Gastroesophageal sphincter (tissue), 4 donors: ENCODE results near the gene SMARCE1. TPM values are rescaled to one million over a fixed set of nuclear protein-coding genes. Genes with fewer than 3 reads are reported as not detected.

Experiments used
- ATAC-seq: fragments of 150-250 bp; one replicate; pipeline ENCODE4 v1.9.1; 2016; ENCODE audit warnings: mild to moderate bottlenecking, moderate library complexity
- H3K27ac ChIP-seq, 4 donors: fragments of 200-600 bp; sonication (generic) in 3 of 4; 1 replicate in 3 of 4; 2 replicates in 1 of 4; pipeline ENCODE4 v1.5.1; 2016 to 2019
- H3K27me3 ChIP-seq: fragments of 200-600 bp; sonication (generic); one replicate; pipeline ENCODE4 v1.5.1; 2019
- H3K36me3 ChIP-seq, 2 donors: fragments of 200-600 bp; sonication (generic); one replicate each; pipeline ENCODE4 v1.5.1; 2019; ENCODE audit warnings: control low read depth in 1 of 2
- H3K4me1 ChIP-seq, 3 donors: fragments of 200-600 bp; sonication (generic); 1 replicate in 2 of 3; 2 replicates in 1 of 3; pipeline ENCODE4 v1.5.1; 2016 to 2019; ENCODE audit warnings: control low read depth in 2 of 3
- H3K4me3 ChIP-seq, 2 donors: fragments of 200-600 bp; sonication (generic); one replicate each; pipeline ENCODE4 v1.5.1; 2019; ENCODE audit warnings: mild to moderate bottlenecking in 1 of 2, moderate library complexity in 1 of 2
- H3K9me3 ChIP-seq, 3 donors: fragments of 200-600 bp; sonication (generic); one replicate each; pipeline ENCODE4 v1.5.1; 2017 to 2019; ENCODE audit warnings: control low read depth in 2 of 3
- EP300 ChIP-seq: sonication (generic); formaldehyde crosslinking; IDR thresholded peaks from one replicate; pipeline ENCODE4 v1.6.1; 2017; ENCODE audit warnings: antibody characterized with exemption, mild to moderate bottlenecking
- POLR2A ChIP-seq, 2 donors: fragments of 450-650 bp; IDR thresholded peaks; one replicate each; pipeline ENCODE4 v1.6.1; 2017; ENCODE audit warnings: antibody characterized with exemption in 2 of 2, mild to moderate bottlenecking in 2 of 2, moderate library complexity in 1 of 2
- POLR2AphosphoS5 ChIP-seq: sonication (generic); formaldehyde crosslinking; IDR thresholded peaks from one replicate; pipeline ENCODE4 v1.6.1; 2017; ENCODE audit warnings: antibody characterized with exemption
- WGBS, 2 donors: methylation state at CpG; one replicate each; pipeline ENCODE4 v1.1.5; 2018; ENCODE audit warnings: low coverage in 1 of 2; 5-methylcytosine and 5-hydroxymethylcytosine counted together
- total RNA-seq, 4 donors: library from RNA; depleted of rRNA; stranded (reverse); fragments of >200 nt; gene quantifications; one replicate each; pipeline ENCODE4 v1.1.0, GENCODE V29; 2016
- TF ChIP-seq, protein P1 (sequence below), 4 experiments: fragments of 200-600 bp in 2 of 4; fragments of 450-650 bp in 2 of 4; sonication (generic) in 1 of 4; IDR thresholded peaks; one replicate each; pipeline ENCODE4 v1.5.1; 2017 to 2019; ENCODE audit warnings: antibody characterized with exemption in 4 of 4, mild to moderate bottlenecking in 2 of 4, moderate library complexity in 2 of 4

SMARCE1 gene
- total RNA-seq, 4 donors from 2014 or later = 102 to 131 (median 109) TPM

DNA sequence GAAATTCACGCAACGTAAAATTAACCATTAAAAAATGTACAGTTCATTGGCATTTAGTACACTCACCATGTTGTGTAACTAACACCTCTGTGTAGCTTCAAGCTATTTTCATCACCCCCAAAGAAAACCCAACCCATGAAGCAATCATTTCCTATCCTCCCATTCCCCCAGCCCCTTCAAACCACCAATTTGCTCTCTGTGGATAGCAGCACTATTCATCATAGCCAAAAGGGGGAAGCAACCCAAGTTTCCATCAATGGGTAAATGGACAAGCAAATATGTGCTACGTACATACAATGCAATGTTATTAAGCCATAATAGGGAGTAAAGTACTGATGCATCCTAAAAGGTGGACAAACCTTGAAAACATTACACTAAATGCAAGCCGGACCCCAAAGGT lies 28.3 kb upstream of the SMARCE1 start:
- no peak overlapping the region for H3K27ac ChIP-seq
- H3K9me3 ChIP-seq = no peaks in the 10 kb centered on the region
- TF ChIP-seq EP300 (no peak), POLR2AphosphoS5 (no peak), POLR2A (IDR thresholded peaks at IDR 0.05) (no peak)
- TF ChIP-seq, protein P1, sequence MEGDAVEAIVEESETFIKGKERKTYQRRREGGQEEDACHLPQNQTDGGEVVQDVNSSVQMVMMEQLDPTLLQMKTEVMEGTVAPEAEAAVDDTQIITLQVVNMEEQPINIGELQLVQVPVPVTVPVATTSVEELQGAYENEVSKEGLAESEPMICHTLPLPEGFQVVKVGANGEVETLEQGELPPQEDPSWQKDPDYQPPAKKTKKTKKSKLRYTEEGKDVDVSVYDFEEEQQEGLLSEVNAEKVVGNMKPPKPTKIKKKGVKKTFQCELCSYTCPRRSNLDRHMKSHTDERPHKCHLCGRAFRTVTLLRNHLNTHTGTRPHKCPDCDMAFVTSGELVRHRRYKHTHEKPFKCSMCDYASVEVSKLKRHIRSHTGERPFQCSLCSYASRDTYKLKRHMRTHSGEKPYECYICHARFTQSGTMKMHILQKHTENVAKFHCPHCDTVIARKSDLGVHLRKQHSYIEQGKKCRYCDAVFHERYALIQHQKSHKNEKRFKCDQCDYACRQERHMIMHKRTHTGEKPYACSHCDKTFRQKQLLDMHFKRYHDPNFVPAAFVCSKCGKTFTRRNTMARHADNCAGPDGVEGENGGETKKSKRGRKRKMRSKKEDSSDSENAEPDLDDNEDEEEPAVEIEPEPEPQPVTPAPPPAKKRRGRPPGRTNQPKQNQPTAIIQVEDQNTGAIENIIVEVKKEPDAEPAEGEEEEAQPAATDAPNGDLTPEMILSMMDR (IDR thresholded peaks at IDR 0.05) = no peak
- ATAC-seq = no peak
- peaks cover 31% of the 10 kb centered on the region for H3K27me3 ChIP-seq
- no peaks in the 10 kb centered on the region for H3K36me3 ChIP-seq
- H3K4me3 ChIP-seq = no peak overlapping the region
- WGBS, 2 donors = 86 to 91% methylated on average over 4 of the region's 4 CpGs
- H3K4me1 ChIP-seq = no peaks in the 10 kb centered on the region

DNA sequence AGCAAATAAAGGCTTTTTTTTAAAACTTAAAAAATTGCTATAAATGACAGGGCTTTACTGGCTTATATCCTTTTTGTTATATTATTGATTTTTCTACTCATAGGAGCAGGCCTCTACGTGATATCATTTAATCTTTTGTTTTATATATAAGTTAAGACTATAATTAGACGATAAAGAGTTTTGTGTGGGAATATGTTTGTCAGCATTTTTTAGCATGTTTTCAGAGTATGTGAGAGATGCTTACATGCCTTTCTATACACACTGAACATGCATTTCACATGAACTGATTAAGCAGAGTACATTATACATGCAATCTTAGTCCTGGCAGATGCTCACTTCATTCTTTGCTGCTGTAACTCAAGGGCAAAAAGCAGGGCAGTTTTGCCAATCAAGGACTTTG lies 25.0 kb upstream of the SMARCE1 start:
- 69 to 80% methylated on average over 2 of the region's 2 CpGs for WGBS, 2 donors
- no peaks in the 10 kb centered on the region for H3K36me3 ChIP-seq
- no peak overlapping the region for H3K27ac ChIP-seq
- no peak overlapping the region for H3K4me3 ChIP-seq
- H3K9me3 ChIP-seq = no peaks in the 10 kb centered on the region
- TF ChIP-seq, protein P1 (IDR thresholded peaks at IDR 0.05) = no peak
- TF ChIP-seq EP300 (no peak), POLR2A (IDR thresholded peaks at IDR 0.05) (no peak), POLR2AphosphoS5 (no peak)
- H3K27me3 ChIP-seq = peaks cover 24% of the 10 kb centered on the region
- H3K4me1 ChIP-seq = no peaks in the 10 kb centered on the region
- no peak for ATAC-seq

DNA sequence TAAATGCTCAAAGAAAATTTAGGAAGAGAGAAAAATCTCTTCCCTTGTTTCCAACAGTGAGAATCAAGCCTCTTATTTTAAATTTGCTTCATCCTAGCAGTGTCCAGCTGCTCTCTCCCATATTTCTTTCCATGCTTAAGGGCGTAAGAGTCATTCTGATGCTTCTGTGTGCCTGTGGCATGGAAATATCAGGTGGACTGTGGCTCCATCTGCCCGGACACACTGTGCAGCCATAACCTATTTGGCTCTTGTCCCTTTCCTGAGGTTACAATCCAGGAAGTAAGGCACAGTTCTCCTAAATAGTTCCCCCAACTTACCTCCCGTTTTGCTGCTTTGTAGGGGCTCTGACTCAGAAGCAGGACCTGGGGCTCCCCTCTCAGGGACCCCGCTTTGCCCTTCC lies 23.7 kb upstream of the SMARCE1 start:
- no peak overlapping the region for H3K27ac ChIP-seq
- no peak for TF ChIP-seq POLR2AphosphoS5
- TF ChIP-seq POLR2A (IDR thresholded peaks at IDR 0.05) = no peak
- TF ChIP-seq, protein P1 (IDR thresholded peaks at IDR 0.05) = no peak
- no peak for TF ChIP-seq EP300
- no peaks in the 10 kb centered on the region for H3K9me3 ChIP-seq
- H3K4me3 ChIP-seq = no peak overlapping the region
- H3K27me3 ChIP-seq = peaks cover 24% of the 10 kb centered on the region
- H3K36me3 ChIP-seq = no peaks in the 10 kb centered on the region
- no peaks in the 10 kb centered on the region for H3K4me1 ChIP-seq
- peak; percentile 25 for ATAC-seq
- 29 to 34% methylated on average over 2 to 4 of the region's 4 CpGs for WGBS, 2 donors

DNA sequence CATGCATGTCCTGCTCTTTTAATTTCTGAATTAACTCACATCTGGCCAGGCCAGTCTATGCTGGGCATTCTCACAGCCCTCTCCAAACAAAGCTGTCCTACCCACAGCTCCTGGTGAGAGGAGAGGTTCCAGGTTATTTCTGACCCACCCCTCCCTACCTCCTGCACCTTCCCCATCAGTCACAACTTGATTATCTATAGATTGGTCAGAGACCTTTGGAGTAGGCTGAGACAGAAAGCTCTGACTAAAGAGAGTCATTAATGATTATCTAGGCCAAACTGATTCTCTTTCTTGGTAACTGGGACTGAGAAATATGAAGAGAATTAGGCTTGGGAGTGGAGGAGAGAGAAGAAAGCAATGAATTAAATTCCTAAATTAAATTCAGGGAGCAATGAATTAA lies 18.7 kb upstream of the SMARCE1 start:
- Histone ChIP-seq H3K27me3 (peaks cover 39% of the 10 kb centered on the region), H3K9me3 (no peaks in the 10 kb centered on the region), H3K27ac (no peak overlapping the region), H3K4me3 (no peak overlapping the region), H3K36me3 (no peaks in the 10 kb centered on the region), H3K4me1 (peaks cover 0 to 6% (median 0%) of the 10 kb centered on the region in 3 donors)
- TF ChIP-seq, protein P1 (IDR thresholded peaks at IDR 0.05) = no peak
- no peak for TF ChIP-seq POLR2AphosphoS5
- no peak for TF ChIP-seq EP300
- no peak for TF ChIP-seq POLR2A (IDR thresholded peaks at IDR 0.05)
- ATAC-seq = no peak

DNA sequence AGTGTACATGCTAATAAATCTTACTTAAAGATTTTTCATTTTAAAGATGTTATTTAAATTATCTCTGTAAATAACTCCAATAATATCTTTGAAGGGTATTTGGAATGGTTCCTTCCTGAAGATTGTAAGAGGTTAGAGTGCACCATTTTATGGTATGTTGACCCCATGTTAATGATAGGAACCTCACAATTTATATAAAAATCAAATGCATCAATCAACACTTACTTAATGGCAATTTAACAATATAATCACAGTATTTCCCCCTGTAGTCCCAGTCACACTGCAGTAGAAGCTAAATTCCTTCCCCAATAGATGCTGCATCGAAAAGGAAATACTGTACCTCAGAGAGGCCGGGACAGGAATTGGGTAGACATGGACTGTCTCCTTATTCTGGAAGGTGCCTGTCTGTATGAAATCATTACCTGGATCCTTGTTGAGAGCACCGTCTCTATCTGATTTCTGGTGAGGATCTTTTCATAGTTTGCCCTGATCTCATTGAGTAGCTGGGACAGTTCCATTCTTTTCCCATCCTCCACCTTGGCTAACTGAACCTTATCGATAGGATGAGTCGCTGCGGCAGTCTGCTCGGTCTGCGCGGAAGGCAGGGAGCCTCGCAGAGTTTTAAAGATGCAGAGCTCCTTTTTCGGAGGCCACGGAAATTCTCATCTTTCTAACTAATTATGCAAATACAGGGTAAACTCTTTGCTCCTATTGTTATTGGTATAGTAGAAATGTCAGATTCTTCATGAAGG lies 17.1 kb upstream of the SMARCE1 start, which contains the start of gene KRT222:
Gene KRT222, minus strand, starts transcription at position 596 of the 752 bp plus-strand sequence. Its CDS starts 78 bp downstream, at position 518.
- H3K4me3 ChIP-seq = peak within 1 kb of the TSS in 1 of 2 donors; percentile 31
- H3K9me3 ChIP-seq = no peaks in the 10 kb centered on the region
- H3K27ac ChIP-seq = peak within 1 kb of the TSS in 1 of 4 donors; percentile 6
- 6 to 13% methylated on average over 11 to 12 of the region's 12 CpGs for WGBS, 2 donors
- H3K27me3 ChIP-seq = peaks cover 39% of the 10 kb centered on the region
- no peak for ATAC-seq
- no peaks in the 10 kb centered on the region for H3K36me3 ChIP-seq
- TF ChIP-seq POLR2A (IDR thresholded peaks at IDR 0.05) (no peak), POLR2AphosphoS5 (no peak), EP300 (no peak)
- TF ChIP-seq, protein P1 (IDR thresholded peaks at IDR 0.05) = no peak
- peaks cover 0 to 6% (median 0%) of the 10 kb centered on the region in 3 donors for H3K4me1 ChIP-seq
